SK-N-MC (cell line): ENCODE measurements around the gene ANO2.

ENCODE experiments used
- EZH2 ChIP-seq: fragments of 200-600 bp; sonication (generic); IDR thresholded peaks from one replicate; pipeline ENCODE4 v1.6.1; 2017; ENCODE audit warnings: antibody characterized with exemption
- POLR2AphosphoS5 ChIP-seq: IDR thresholded peaks from 2 replicates; pipeline ENCODE4 v1.6.1; 2012; ENCODE audit warnings: mild to moderate bottlenecking, low read depth, low read length, borderline replicate concordance

DNA sequence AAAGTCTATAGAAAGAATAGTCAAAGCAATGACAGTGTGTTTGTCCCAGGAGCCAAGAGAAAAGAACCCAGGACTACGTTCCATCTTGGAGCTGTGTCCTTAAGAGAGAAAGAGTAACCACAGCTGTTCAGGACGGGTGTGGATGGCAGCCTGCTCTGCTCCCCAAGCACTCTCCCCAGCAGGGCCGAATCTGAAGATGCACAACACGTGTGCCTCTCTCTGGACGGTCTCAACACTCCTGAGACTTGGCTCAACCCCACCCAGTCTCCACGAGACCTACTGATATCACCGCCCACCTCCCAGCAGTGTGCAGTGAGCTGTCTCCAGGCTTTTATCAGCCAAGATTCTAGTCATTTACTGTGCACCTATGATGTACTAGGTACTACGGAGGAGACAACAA is 27.3 kb upstream of the ANO2 start:
- TF ChIP-seq EZH2 (no peak), POLR2AphosphoS5 (no peak)
